NB4 (cell line): ENCODE results near the gene TCP1.

Source experiments
- CTCF ChIP-seq: IDR thresholded peaks from one replicate; pipeline ENCODE4 v1.5.1; 2012; ENCODE audit warnings: low read depth, low read length
- POLR2A ChIP-seq: IDR thresholded peaks from 2 replicates; pipeline ENCODE4 v1.6.1; 2011; ENCODE audit warnings: mild to moderate bottlenecking; ENCODE audit not compliant: insufficient read length; ENCODE audit errors: extremely low read depth

GRCh38 chr6:159801935-159802334 is 12.5 kb upstream of the TCP1 start:
- TF ChIP-seq CTCF (no peak), POLR2A (no peak)
